Activated T-helper 1 cell treated with anti-CD3 and anti-CD28 coated beads, Interleukin-12 subunit alpha, Interleukin-12 subunit beta, Interleukin-2, Interleukin-4 antibody, amounts not matched to agents 30 ng/mL and 10 ng/mL and 1 ng/mL, durations not matched to agents 14 hours and 24 hours and 36 hours (primary cell): Measurements from ENCODE around the gene BCAS1. TPM values are rescaled to one million over a fixed set of nuclear protein-coding genes. Genes with fewer than 3 reads are reported as not detected.

Experiments
- DNase-seq: peaks from one replicate; pipeline ENCODE4 v3.0.0; 2021; ENCODE audit warnings: low spot score
- H3K27ac Mint-ChIP-seq: one replicate; pipeline ENCODE4 v1.8.0; 2021; ENCODE audit warnings: mild to moderate bottlenecking, mixed read lengths
- H3K27me3 Mint-ChIP-seq: one replicate; pipeline ENCODE4 v1.8.0; 2022; ENCODE audit warnings: mild to moderate bottlenecking, moderate library complexity, mixed read lengths; ENCODE audit not compliant: insufficient read depth
- H3K36me3 Mint-ChIP-seq: one replicate; pipeline ENCODE4 v1.8.0; 2021; ENCODE audit warnings: low read depth, mixed read lengths
- H3K4me1 Mint-ChIP-seq: one replicate; pipeline ENCODE4 v1.8.0; 2021; ENCODE audit warnings: low read depth, mixed read lengths
- H3K4me3 Mint-ChIP-seq: one replicate; pipeline ENCODE4 v1.8.0; 2021; ENCODE audit warnings: mild to moderate bottlenecking, moderate library complexity, mixed read lengths
- H3K9me3 Mint-ChIP-seq: one replicate; pipeline ENCODE4 v1.8.0; 2021; ENCODE audit warnings: mixed read lengths
- intact Hi-C: fragments of 100-400 bp; cut with micrococcal nuclease; formaldehyde crosslinking; loops from one replicate; pipeline ENCODE4 v1.15.1; 2024
- total RNA-seq: library from RNA; stranded (reverse); gene quantifications from 2 replicates; pipeline ENCODE4 v1.2.3, GENCODE V29; 2022

Gene BCAS1
- total RNA-seq, 1 donor from 2014 or later: not detected

- Mint-ChIP-seq H3K27me3 (peaks cover 6% of the 10 kb centered on the region), H3K4me1 (peaks cover 23% of the 10 kb centered on the region), H3K4me3 (no peak overlapping the region), H3K9me3 (peaks cover 22% of the 10 kb centered on the region), H3K36me3 (peaks cover 2% of the 10 kb centered on the region), H3K27ac (no peak overlapping the region)
- intact Hi-C loops: no loop called here
- no peak for DNase-seq
Measured at GRCh38 chr20:54048481-54048880, 21.9 kb downstream of the BCAS1 start.

DNA sequence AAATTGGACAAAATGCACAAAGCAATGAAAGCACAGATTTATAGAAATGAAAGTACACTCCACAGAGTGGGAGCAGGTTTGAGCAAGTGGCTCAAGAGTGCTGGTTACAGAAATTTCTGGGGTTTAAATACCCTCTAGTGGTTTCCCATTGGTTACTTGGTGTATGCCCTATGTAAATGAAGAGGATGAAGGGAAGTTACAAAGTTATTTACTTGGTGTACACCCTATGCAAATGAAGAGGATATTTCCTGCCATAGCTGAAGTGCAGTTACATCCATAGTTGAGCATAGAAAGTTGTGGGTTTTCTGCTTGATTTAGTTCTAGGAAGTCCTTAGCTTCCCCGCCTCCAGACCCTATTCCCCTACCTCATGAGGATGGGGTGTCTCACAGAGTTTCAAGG, 22.7 kb downstream of the BCAS1 start:
- Mint-ChIP-seq H3K27me3 (peaks cover 3% of the 10 kb centered on the region), H3K9me3 (peaks cover 21% of the 10 kb centered on the region), H3K4me1 (peaks cover 23% of the 10 kb centered on the region), H3K27ac (peak overlapping the region; percentile 32), H3K4me3 (no peak overlapping the region), H3K36me3 (peaks cover 2% of the 10 kb centered on the region)
- intact Hi-C loops: no loop called here
- DNase-seq: no peak

DNA sequence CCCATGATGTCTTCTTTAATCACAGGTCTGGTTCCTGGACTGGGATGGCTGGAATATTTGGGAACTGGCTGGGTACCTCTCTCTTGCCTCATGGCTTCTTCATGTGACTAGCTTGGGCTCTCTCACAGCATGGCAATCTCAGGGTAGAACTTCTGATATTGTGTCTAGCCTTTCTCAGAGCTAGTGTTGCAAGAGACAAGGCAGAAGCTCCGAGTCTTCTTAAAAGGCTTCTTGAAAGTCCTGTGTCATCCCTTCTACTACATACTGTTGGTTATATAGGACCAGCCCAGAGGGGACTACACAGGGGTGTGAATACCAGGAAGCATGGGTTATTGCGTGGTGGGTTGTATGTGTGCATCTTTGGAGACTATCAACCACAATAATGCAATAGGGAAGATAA, 23.3 kb downstream of the BCAS1 start:
- intact Hi-C loops: no loop called here
- Mint-ChIP-seq H3K27ac (no peak overlapping the region), H3K27me3 (peaks cover 3% of the 10 kb centered on the region), H3K4me1 (peaks cover 23% of the 10 kb centered on the region), H3K4me3 (no peak overlapping the region), H3K36me3 (peaks cover 2% of the 10 kb centered on the region), H3K9me3 (peaks cover 21% of the 10 kb centered on the region)
- DNase-seq: no peak

DNA sequence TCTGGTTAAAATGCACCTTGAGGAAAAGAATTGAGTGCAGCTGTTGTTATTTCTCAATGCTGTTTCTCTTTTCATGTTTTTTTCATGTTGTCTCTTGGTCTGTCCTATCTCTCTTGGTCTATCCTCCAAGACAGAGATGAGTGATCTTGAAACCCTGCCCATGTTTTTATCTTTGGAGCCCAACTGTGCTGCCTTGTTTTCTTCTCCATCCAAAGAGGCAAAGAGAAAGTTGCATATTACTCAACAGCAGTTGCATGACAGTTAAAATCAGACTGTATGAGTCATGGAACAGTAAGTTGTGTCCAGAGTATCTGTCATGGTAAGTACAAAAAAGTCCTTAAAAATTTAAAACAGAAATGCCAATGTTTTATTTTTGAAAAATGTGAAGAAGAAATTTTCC, 26.2 kb downstream of the BCAS1 start:
- Mint-ChIP-seq H3K36me3 (peaks cover 2% of the 10 kb centered on the region), H3K9me3 (peaks cover 21% of the 10 kb centered on the region), H3K27me3 (peaks cover 4% of the 10 kb centered on the region), H3K27ac (peak overlapping the region; percentile 82), H3K4me1 (peaks cover 23% of the 10 kb centered on the region), H3K4me3 (no peak overlapping the region)
- DNase-seq: no peak
- intact Hi-C loops: loop anchor here (1.0 to 5.0 kb wide), 3 partner anchors 97 to 337 kb away; no protein-coding TSS in a partner anchor

- Mint-ChIP-seq H3K4me1 (peaks cover 23% of the 10 kb centered on the region), H3K27ac (no peak overlapping the region), H3K36me3 (peaks cover 2% of the 10 kb centered on the region), H3K9me3 (peaks cover 21% of the 10 kb centered on the region), H3K27me3 (peaks cover 4% of the 10 kb centered on the region), H3K4me3 (no peak overlapping the region)
- intact Hi-C loops: loop anchor here (5.0 kb wide), 2 partner anchors 96 to 336 kb away; no protein-coding TSS in a partner anchor
- DNase-seq: no peak
Measured at GRCh38 chr20:54043076-54043967, 27.1 kb downstream of the BCAS1 start.

DNA sequence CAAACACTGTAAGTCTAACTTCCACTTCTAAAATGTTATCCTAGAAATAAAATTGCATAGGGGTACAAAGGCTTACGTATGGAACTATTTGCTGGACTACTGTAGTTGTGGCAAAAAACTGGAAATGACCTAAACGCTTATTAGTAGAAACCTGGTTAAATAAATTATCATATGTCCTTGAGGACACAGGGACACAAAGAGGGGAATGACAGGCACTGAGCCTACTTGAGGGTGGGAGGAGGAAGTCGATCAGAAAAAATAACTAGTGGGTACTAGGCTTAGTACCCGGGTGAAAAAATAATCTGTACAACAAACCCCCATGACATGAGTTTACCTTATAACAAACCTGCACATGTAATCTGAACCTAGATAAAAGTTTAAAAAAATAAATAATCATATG, 28.4 kb downstream of the BCAS1 start:
- intact Hi-C loops: loop anchor here (5.0 kb wide), 2 partner anchors 95 to 335 kb away; no protein-coding TSS in a partner anchor
- H3K4me1 Mint-ChIP-seq: peaks cover 10% of the 10 kb centered on the region
- no peak overlapping the region for H3K27ac Mint-ChIP-seq
- peaks cover 2% of the 10 kb centered on the region for H3K36me3 Mint-ChIP-seq
- H3K4me3 Mint-ChIP-seq: no peak overlapping the region
- no peak for DNase-seq
- H3K27me3 Mint-ChIP-seq: peaks cover 7% of the 10 kb centered on the region
- peaks cover 10% of the 10 kb centered on the region for H3K9me3 Mint-ChIP-seq

- H3K4me3 Mint-ChIP-seq: no peak overlapping the region
Measured at GRCh38 chr20:54041336-54041735, 29.1 kb downstream of the BCAS1 start.

DNA sequence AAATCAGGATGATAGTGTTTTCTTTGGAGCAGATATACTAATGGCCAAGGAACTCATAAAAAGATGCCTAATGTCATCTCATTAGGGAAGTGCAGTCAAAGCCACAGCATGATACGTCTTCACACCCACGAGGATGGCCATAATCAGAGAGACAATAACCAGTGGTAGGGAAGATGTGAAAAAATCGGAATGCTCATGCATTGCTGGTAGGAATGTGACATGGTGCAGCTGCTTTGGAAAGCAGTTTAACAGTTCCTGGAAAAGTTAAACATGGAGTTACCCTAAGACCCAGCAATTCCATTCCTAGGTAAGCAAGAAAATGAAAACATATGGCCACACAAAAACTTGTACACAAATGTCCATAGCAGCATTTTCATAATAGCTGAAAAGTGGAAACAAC, 29.9 kb downstream of the BCAS1 start:
- Mint-ChIP-seq H3K36me3 (peaks cover 2% of the 10 kb centered on the region), H3K9me3 (peaks cover 4% of the 10 kb centered on the region), H3K4me1 (peaks cover 9% of the 10 kb centered on the region), H3K27ac (no peak overlapping the region), H3K4me3 (no peak overlapping the region), H3K27me3 (peaks cover 7% of the 10 kb centered on the region)
- intact Hi-C loops: loop anchor here (5.0 kb wide), 2 partner anchors 93 to 333 kb away; no protein-coding TSS in a partner anchor
- no peak for DNase-seq

More at GRCh38 chr20:54041336-54041735, 29.1 kb downstream of the BCAS1 start:
- Mint-ChIP-seq H3K36me3 (peaks cover 2% of the 10 kb centered on the region), H3K27me3 (peaks cover 7% of the 10 kb centered on the region), H3K4me1 (peaks cover 9% of the 10 kb centered on the region), H3K9me3 (peaks cover 8% of the 10 kb centered on the region), H3K27ac (no peak overlapping the region)
- intact Hi-C loops: loop anchor here (5.0 kb wide), 2 partner anchors 94 to 334 kb away; no protein-coding TSS in a partner anchor
- DNase-seq: no peak

GRCh38 chr20:54038961-54039360, 31.4 kb downstream of the BCAS1 start:
- H3K27ac Mint-ChIP-seq: no peak overlapping the region
- no peak overlapping the region for H3K4me3 Mint-ChIP-seq
- peaks cover 3% of the 10 kb centered on the region for H3K4me1 Mint-ChIP-seq
- H3K27me3 Mint-ChIP-seq: peaks cover 12% of the 10 kb centered on the region
- H3K36me3 Mint-ChIP-seq: no peaks in the 10 kb centered on the region
- intact Hi-C loops: loop anchor here (5.0 kb wide), 1 partner anchor 253 kb away; no protein-coding TSS in a partner anchor
- H3K9me3 Mint-ChIP-seq: no peaks in the 10 kb centered on the region
- no peak for DNase-seq

- DNase-seq: no peak
- intact Hi-C loops: loop anchor here (5.0 kb wide), 1 partner anchor 255 kb away; no protein-coding TSS in a partner anchor
- H3K4me1 Mint-ChIP-seq: no peaks in the 10 kb centered on the region
- H3K36me3 Mint-ChIP-seq: peaks cover 2% of the 10 kb centered on the region
- no peak overlapping the region for H3K4me3 Mint-ChIP-seq
- H3K27me3 Mint-ChIP-seq: peaks cover 16% of the 10 kb centered on the region
- peaks cover 6% of the 10 kb centered on the region for H3K9me3 Mint-ChIP-seq
- no peak overlapping the region for H3K27ac Mint-ChIP-seq
Measured at GRCh38 chr20:54037525-54037924, 32.9 kb downstream of the BCAS1 start.

GRCh38 chr20:54029643-54030042, 40.8 kb downstream of the BCAS1 start:
- peaks cover 11% of the 10 kb centered on the region for H3K9me3 Mint-ChIP-seq
- DNase-seq: no peak
- intact Hi-C loops: no loop called here
- no peaks in the 10 kb centered on the region for H3K4me1 Mint-ChIP-seq
- no peak overlapping the region for H3K27ac Mint-ChIP-seq
- H3K36me3 Mint-ChIP-seq: peaks cover 2% of the 10 kb centered on the region
- H3K4me3 Mint-ChIP-seq: no peak overlapping the region
- H3K27me3 Mint-ChIP-seq: peaks cover 14% of the 10 kb centered on the region

DNA sequence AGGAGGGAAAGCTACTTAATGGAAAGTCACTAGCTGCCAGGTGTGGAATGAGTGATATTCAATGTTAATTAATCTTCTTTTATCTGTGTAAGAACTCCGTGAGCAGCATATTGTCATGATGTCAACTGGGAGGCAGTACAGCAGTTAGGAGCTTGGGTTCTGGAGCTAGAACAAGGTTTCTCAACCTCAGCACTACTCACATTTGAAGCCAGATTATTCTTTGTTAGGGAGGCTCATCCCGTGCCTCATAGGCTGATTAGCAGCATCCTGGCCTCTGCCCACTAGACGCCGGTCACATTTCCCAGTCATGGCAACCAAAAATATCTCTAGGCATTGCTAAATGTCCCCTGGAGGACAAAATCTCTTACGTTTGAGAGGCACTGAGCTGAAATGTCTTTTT, 41.2 kb downstream of the BCAS1 start:
- intact Hi-C loops: no loop called here
- no peak overlapping the region for H3K27ac Mint-ChIP-seq
- DNase-seq: no peak
- H3K27me3 Mint-ChIP-seq: peaks cover 12% of the 10 kb centered on the region
- peaks cover 11% of the 10 kb centered on the region for H3K9me3 Mint-ChIP-seq
- no peak overlapping the region for H3K4me3 Mint-ChIP-seq
- peaks cover 2% of the 10 kb centered on the region for H3K36me3 Mint-ChIP-seq
- no peaks in the 10 kb centered on the region for H3K4me1 Mint-ChIP-seq
